SK-N-SH (cell line): ENCODE results near the gene SNAP25. TPM values are rescaled to one million over a fixed set of nuclear protein-coding genes. Genes with fewer than 3 reads are reported as not detected.

Experiments used
- CTCF ChIA-PET: fragments of 300-600, 350-600 bp; formaldehyde crosslinking; extraction: SDS; loops from one replicate; lab custom pipeline; 2021; lab: Yijun Ruan, JAX
- POLR2A ChIA-PET: fragments of 350-600 bp; sonication (Branson Sonifier 250); formaldehyde crosslinking; extraction: SDS; loops from one replicate; lab custom pipeline; 2020; ENCODE audit warnings: antibody characterized with exemption, inconsistent platforms; lab: Yijun Ruan, JAX
- DNase-seq: peaks from one replicate; pipeline ENCODE4 v3.0.0; 2012
- H2AFZ ChIP-seq: fragments of 200-600 bp; sonication (generic); 2 replicates; pipeline ENCODE4 v1.8.1; 2016; ENCODE audit warnings: antibody characterized with exemption, mild to moderate bottlenecking, low read depth
- H3F3A ChIP-seq: fragments of 200-600 bp; sonication (generic); replicated peaks from 2 replicates; pipeline ENCODE3; 2016; ENCODE audit warnings: antibody characterized with exemption, mild to moderate bottlenecking; ENCODE audit not compliant: insufficient read depth
- H3K27ac ChIP-seq, 2 experiments: fragments of 200-500 bp in 1 of 2; fragments of 200-600 bp in 1 of 2; sonication (Bioruptor generic) in 1 of 2; sonication (generic), shearing (Covaris generic) in 1 of 2; 2 replicates each; pipeline versions ENCODE4 v1.5.1 to v1.6.1; 2014 to 2016; ENCODE audit warnings: low read depth in 2 of 2, inconsistent platforms in 1 of 2, low read length in 1 of 2, mild to moderate bottlenecking in 1 of 2, mixed read lengths in 1 of 2
- H3K27me3 ChIP-seq: fragments of 200-600 bp; sonication (generic), shearing (Covaris generic); 2 replicates; pipeline ENCODE4 v1.6.1; 2016; ENCODE audit warnings: mixed run types; ENCODE audit not compliant: insufficient read depth
- H3K36me3 ChIP-seq, 2 experiments: fragments of 200-500 bp in 1 of 2; fragments of 200-600 bp in 1 of 2; sonication (Bioruptor generic) in 1 of 2; sonication (generic) in 1 of 2; replicated peaks in 1 of 2; 2 replicates each; pipeline versions ENCODE3 to v1.5.1; 2014 to 2016; ENCODE audit warnings: low read length in 1 of 2, mild to moderate bottlenecking in 1 of 2; ENCODE audit not compliant: insufficient read depth in 2 of 2, control insufficient read depth in 1 of 2
- H3K4me1 ChIP-seq, 2 experiments: fragments of 200-500 bp in 1 of 2; fragments of 200-600 bp in 1 of 2; sonication (Bioruptor generic) in 1 of 2; sonication (generic), shearing (Covaris generic) in 1 of 2; 2 replicates each; pipeline versions ENCODE4 v1.5.1 to v1.6.1; 2014 to 2016; ENCODE audit warnings: low read depth in 1 of 2, low read length in 1 of 2, mixed run types in 1 of 2; ENCODE audit not compliant: insufficient read depth in 2 of 2, control insufficient read depth in 1 of 2
- H3K4me2 ChIP-seq: fragments of 200-600 bp; sonication (generic), shearing (Covaris generic); 2 replicates; pipeline ENCODE4 v1.6.1; 2017; ENCODE audit warnings: mixed run types
- H3K4me3 ChIP-seq, 2 experiments: fragments of 200-500 bp in 1 of 2; fragments of 200-600 bp in 1 of 2; sonication (Bioruptor generic) in 1 of 2; sonication (generic), shearing (Covaris generic) in 1 of 2; 2 replicates each; pipeline versions ENCODE4 v1.5.1 to v1.8.1; 2014 to 2016; ENCODE audit warnings: low read depth in 2 of 2, inconsistent platforms in 1 of 2, low read length in 1 of 2, mild to moderate bottlenecking in 1 of 2, mixed read lengths in 1 of 2, moderate library complexity in 1 of 2
- H3K79me2 ChIP-seq: fragments of 200-600 bp; sonication (generic); 2 replicates; pipeline ENCODE4 v1.8.1; 2017; ENCODE audit warnings: mild to moderate bottlenecking; ENCODE audit not compliant: insufficient read depth
- H3K9ac ChIP-seq: fragments of 200-600 bp; sonication (generic); 2 replicates; pipeline ENCODE4 v1.6.1; 2017; ENCODE audit warnings: mixed run types
- H3K9me2 ChIP-seq: fragments of 200-600 bp; sonication (generic); 2 replicates; pipeline ENCODE4 v1.6.1; 2017; ENCODE audit warnings: mixed run types
- H3K9me3 ChIP-seq: fragments of 200-600 bp; sonication (generic); 2 replicates; pipeline ENCODE4 v1.6.1; 2017; ENCODE audit warnings: mixed run types, mild to moderate bottlenecking, moderate library complexity
- H4K20me1 ChIP-seq: fragments of 200-600 bp; sonication (generic); 2 replicates; pipeline ENCODE4 v1.6.1; 2017; ENCODE audit warnings: mild to moderate bottlenecking, mixed run types; ENCODE audit not compliant: insufficient read depth
- CHD2 ChIP-seq: fragments of 150-350 bp; IDR thresholded peaks from 2 replicates; pipeline ENCODE4 v1.6.1; 2018; ENCODE audit warnings: low read length; ENCODE audit not compliant: partially characterized antibody
- ELF1 ChIP-seq: IDR thresholded peaks from 2 replicates; pipeline ENCODE4 v1.4.0; 2012
- EZH2phosphoT487 ChIP-seq: fragments of 200-600 bp; sonication (generic); IDR thresholded peaks from 2 replicates; pipeline ENCODE4 v1.6.1; 2017; ENCODE audit warnings: low read depth, mixed run types, mild to moderate bottlenecking, antibody characterized with exemption, moderate library complexity, borderline replicate concordance
- MEF2A ChIP-seq: IDR thresholded peaks from 2 replicates; pipeline ENCODE4 v1.4.0; 2012; ENCODE audit warnings: low read depth, borderline replicate concordance
- NRF1 ChIP-seq: IDR thresholded peaks from 2 replicates; pipeline ENCODE4 v1.6.1; 2012; ENCODE audit warnings: low read depth, mild to moderate bottlenecking, low read length
- POLR2AphosphoS5 ChIP-seq: IDR thresholded peaks from 2 replicates; pipeline ENCODE4 v1.6.1; 2012; ENCODE audit warnings: low read depth, low read length
- RCOR1 ChIP-seq: fragments of 150-350 bp; IDR thresholded peaks from 2 replicates; pipeline ENCODE4 v1.6.1; 2017; ENCODE audit warnings: antibody characterized with exemption, low read length
- SIN3A ChIP-seq: IDR thresholded peaks from 2 replicates; pipeline ENCODE4 v1.6.1; 2012; ENCODE audit warnings: low read depth, mild to moderate bottlenecking, low read length, moderate library complexity, borderline replicate concordance
- SMC3 ChIP-seq: IDR thresholded peaks from 2 replicates; pipeline ENCODE4 v1.6.1; 2012; ENCODE audit warnings: low read depth, low read length, improper control_type of control experiment
- TCF12 ChIP-seq: IDR thresholded peaks from 2 replicates; pipeline ENCODE4 v1.4.0; 2012
- USF2 ChIP-seq: fragments of 150-350 bp; IDR thresholded peaks from 2 replicates; pipeline ENCODE4 v1.6.1; 2017; ENCODE audit warnings: antibody characterized with exemption, low read length, low read depth, borderline replicate concordance
- WGBS: methylation state at CpG from one replicate; pipeline ENCODE4 v1.1.6; 2017; ENCODE audit warnings: low lambda C conversion rate; 5-methylcytosine and 5-hydroxymethylcytosine counted together
- polyA plus RNA-seq, 3 experiments: library from polyadenylated mRNA; depleted of rRNA; stranded (reverse); fragments of >200 nt; gene quantifications; 2 replicates each; pipeline ENCODE4 v1.2.3, GENCODE V29; 2012

Gene SNAP25
- polyA plus RNA-seq, 1 of the 3 experiments (the other 2 are of a cell fraction) = 42.4 TPM

- TF ChIP-seq NRF1 = no peak
- TF ChIP-seq EZH2phosphoT487 = no peak
- Histone ChIP-seq H3K4me3 (no peak overlapping the region), H3K27me3 (no peaks in the 10 kb centered on the region), H3F3A (no peaks in the 10 kb centered on the region), H3K4me1 (peaks cover 0 to 23% of the 10 kb centered on the region in 2 experiments; a peak in 1 of 4 replicates), H2AFZ (no peak overlapping the region), H3K9me3 (no peaks in the 10 kb centered on the region), H3K27ac (no peak overlapping the region; a peak in 1 of 4 replicates), H3K4me2 (no peak overlapping the region), H3K9ac (no peak overlapping the region), H3K79me2 (no peaks in the 10 kb centered on the region), H4K20me1 (no peaks in the 10 kb centered on the region), H3K36me3 (peaks cover 0 to 9% of the 10 kb centered on the region in 2 experiments), H3K9me2 (no peaks in the 10 kb centered on the region)
- no peak for DNase-seq
- 82% methylated on average over 10 of the region's 10 CpGs for WGBS
- ChIA-PET CTCF (interaction anchor here (0.7 to 1.6 kb wide), 4 partner anchors 8 to 258 kb away, joined by 3 to 8 read pairs (median 3); no protein-coding TSS in a partner anchor), POLR2A (no interaction called here)
These were observed 18.2 kb downstream of the SNAP25 start for GRCh38 chr20:10236540-10237533.

- Histone ChIP-seq H3K4me2 (no peak overlapping the region), H3K4me1 (peaks cover 0 to 29% of the 10 kb centered on the region in 2 experiments; a peak in 1 of 4 replicates), H3K9me2 (no peaks in the 10 kb centered on the region), H3F3A (no peaks in the 10 kb centered on the region), H3K27ac (no peak overlapping the region; a peak in 1 of 4 replicates), H3K9ac (no peak overlapping the region), H3K36me3 (peaks cover 0 to 4% of the 10 kb centered on the region in 2 experiments), H2AFZ (no peak overlapping the region), H3K79me2 (no peaks in the 10 kb centered on the region), H3K4me3 (no peak overlapping the region), H3K9me3 (no peaks in the 10 kb centered on the region), H3K27me3 (no peaks in the 10 kb centered on the region), H4K20me1 (no peaks in the 10 kb centered on the region)
- TF ChIP-seq RCOR1 (no peak), ELF1 (no peak), USF2 (no peak), SMC3 (no peak), TCF12 (no peak), MEF2A (no peak), POLR2AphosphoS5 (no peak), SIN3A (no peak), CHD2 (no peak)
- POLR2A ChIA-PET = interaction anchor here (1.5 kb wide), 1 partner anchor 21 kb away, joined by 4 read pairs; the partner anchor contains the start of gene SNAP25
- CTCF ChIA-PET = no interaction called here
- DNase-seq = no peak
- 67% methylated on average over 4 of the region's 4 CpGs for WGBS
These were observed 21.3 kb downstream of the SNAP25 start for GRCh38 chr20:10239954-10240353.
